Esophagus squamous epithelium (tissue), 4 donors: ENCODE data around the gene KCNK4.

Experiments
- CTCF ChIP-seq, 6 experiments: fragments of 450-650 bp in 4 of 6; fragments of 200-600 bp in 2 of 6; sonication (generic) in 2 of 6; IDR thresholded peaks; one replicate each; pipeline ENCODE4 v1.5.1; 2016 to 2019; ENCODE audit warnings: antibody characterized with exemption in 6 of 6, mild to moderate bottlenecking in 4 of 6, moderate library complexity in 4 of 6
- POLR2A ChIP-seq, 4 donors: fragments of 450-650 bp; IDR thresholded peaks; one replicate each; pipeline ENCODE4 v1.6.1; 2017; ENCODE audit warnings: antibody characterized with exemption in 4 of 4, mild to moderate bottlenecking in 4 of 4, moderate library complexity in 3 of 4

- no peak for TF ChIP-seq CTCF (IDR thresholded peaks at IDR 0.05)
- TF ChIP-seq POLR2A (IDR thresholded peaks at IDR 0.05), result no peak
These were observed 43.9 kb downstream of the KCNK4 start for GRCh38 chr11:64334764-64335735.
